ENCODE data around the gene C20orf204. TPM values are rescaled to one million over a fixed set of nuclear protein-coding genes. Genes with fewer than 3 reads are reported as not detected.

Gene C20orf204
- total RNA-seq, 1 experiment from 2014 or later: 3.4 TPM

GRCh38 chr20:64041040-64041780 is 5.2 kb downstream of the C20orf204 start:
- Histone ChIP-seq H3K27ac (ENCODE audit: low read length) (no peak overlapping the region), H3F3A (ENCODE audit: low read length, unreplicated experiment) (peaks cover 5% of the 10 kb centered on the region), H3K4me3 (ENCODE audit: low read length) (no peak overlapping the region), H3K79me2 (ENCODE audit: low read length) (no peaks in the 10 kb centered on the region), H3K4me1 (ENCODE audit: insufficient read depth, low read length) (peaks cover 25% of the 10 kb centered on the region), H3K9me3 (ENCODE audit: low read length) (no peaks in the 10 kb centered on the region), H2AFZ (ENCODE audit: low read length) (no peak overlapping the region), H3K4me2 (ENCODE audit: low read length) (peak overlapping the region; percentile 88; the same call in 1 of the 2 replicates), H3K9me2 (replicated peaks; ENCODE audit: low read length) (no peaks in the 10 kb centered on the region), H4K20me1 (ENCODE audit: low read length) (no peaks in the 10 kb centered on the region), H3K27me3 (ENCODE audit: low read length) (no peaks in the 10 kb centered on the region), H3K9ac (ENCODE audit: low read length) (no peak overlapping the region), H3K36me3 (ENCODE audit: low read depth, low read length) (no peaks in the 10 kb centered on the region)
- ATAC-seq (no peak), DNase-seq (no peak)
- BruUV-seq (replicated peaks): no TSS peak
- intact Hi-C loops (cut with micrococcal nuclease): no loop called here
- ChIA-PET POLR2A (ENCODE audit: unreplicated experiment) (no interaction called here), CTCF (no interaction called here)
- TF ChIP-seq EZH2 (IDR thresholded peaks at IDR 0.05; ENCODE audit: low read length, unreplicated experiment) (no peak), CTCF (conservative IDR thresholded peaks at IDR 0.05; ENCODE audit: low read depth, low read length) (no peak), EZH2phosphoT487 (IDR thresholded peaks at IDR 0.05; ENCODE audit: borderline replicate concordance, low read length) (no peak)

GRCh38 chr20:64041781-64042053 is 5.7 kb downstream of the C20orf204 start:
- intact Hi-C loops (cut with micrococcal nuclease): no loop called here
- no peaks in the 10 kb centered on the region for H3K9me2 ChIP-seq (replicated peaks; ENCODE audit: low read length)
- H2AFZ ChIP-seq (ENCODE audit: low read length): no peak overlapping the region
- H4K20me1 ChIP-seq (ENCODE audit: low read length): no peaks in the 10 kb centered on the region
- H3K27me3 ChIP-seq (ENCODE audit: low read length): no peaks in the 10 kb centered on the region
- no TSS peak for BruUV-seq (replicated peaks)
- no peak overlapping the region for H3K9ac ChIP-seq (ENCODE audit: low read length)
- DNase-seq: no peak
- POLR2A ChIA-PET (ENCODE audit: unreplicated experiment): no interaction called here
- H3F3A ChIP-seq (ENCODE audit: low read length, unreplicated experiment): peaks cover 5% of the 10 kb centered on the region
- no peaks in the 10 kb centered on the region for H3K79me2 ChIP-seq (ENCODE audit: low read length)
- H3K9me3 ChIP-seq (ENCODE audit: low read length): no peaks in the 10 kb centered on the region
- TF ChIP-seq EZH2 (IDR thresholded peaks at IDR 0.05; ENCODE audit: low read length, unreplicated experiment) (no peak), CTCF (conservative IDR thresholded peaks at IDR 0.05; ENCODE audit: low read depth, low read length) (no peak), EZH2phosphoT487 (IDR thresholded peaks at IDR 0.05; ENCODE audit: borderline replicate concordance, low read length) (no peak)
- H3K36me3 ChIP-seq (ENCODE audit: low read depth, low read length): no peaks in the 10 kb centered on the region
- H3K4me1 ChIP-seq (ENCODE audit: insufficient read depth, low read length): peaks cover 25% of the 10 kb centered on the region
- H3K4me3 ChIP-seq (ENCODE audit: low read length): peak overlapping the region; percentile 66; the same call in 1 of the 2 replicates
- no peak overlapping the region for H3K27ac ChIP-seq (ENCODE audit: low read length)
- peak overlapping the region; percentile 88 for H3K4me2 ChIP-seq (ENCODE audit: low read length)
- CTCF ChIA-PET: no interaction called here
- no peak for ATAC-seq

- Histone ChIP-seq H2AFZ (ENCODE audit: low read length) (peak overlapping the region; percentile 94), H3K4me1 (ENCODE audit: insufficient read depth, low read length) (peaks cover 25% of the 10 kb centered on the region), H3K9me2 (replicated peaks; ENCODE audit: low read length) (no peaks in the 10 kb centered on the region), H3F3A (ENCODE audit: low read length, unreplicated experiment) (peaks cover 5% of the 10 kb centered on the region), H3K9me3 (ENCODE audit: low read length) (no peaks in the 10 kb centered on the region), H3K27ac (ENCODE audit: low read length) (no peak overlapping the region), H4K20me1 (ENCODE audit: low read length) (no peaks in the 10 kb centered on the region), H3K9ac (ENCODE audit: low read length) (peak overlapping the region; percentile 69), H3K27me3 (ENCODE audit: low read length) (no peaks in the 10 kb centered on the region), H3K4me3 (ENCODE audit: low read length) (peak overlapping the region; percentile 66), H3K36me3 (ENCODE audit: low read depth, low read length) (no peaks in the 10 kb centered on the region), H3K4me2 (ENCODE audit: low read length) (peak overlapping the region; percentile 88), H3K79me2 (ENCODE audit: low read length) (no peaks in the 10 kb centered on the region)
- ATAC-seq: no peak
- CTCF ChIA-PET: no interaction called here
- intact Hi-C loops (cut with micrococcal nuclease): no loop called here
- no peak for TF ChIP-seq CTCF (conservative IDR thresholded peaks at IDR 0.05; ENCODE audit: low read depth, low read length)
- no peak for TF ChIP-seq EZH2 (IDR thresholded peaks at IDR 0.05; ENCODE audit: low read length, unreplicated experiment)
- TF ChIP-seq EZH2phosphoT487 (IDR thresholded peaks at IDR 0.05; ENCODE audit: borderline replicate concordance, low read length): no peak
- peak; percentile 16 for DNase-seq
- POLR2A ChIA-PET (ENCODE audit: unreplicated experiment): no interaction called here
- BruUV-seq (replicated peaks): TSS peak; percentile 69
Measured at GRCh38 chr20:64042054-64042781, 6.2 kb downstream of the C20orf204 start.

Data from PC-3 (cell line).